ENCODE measurements around the gene SLC6A12. TPM values are rescaled to one million over a fixed set of nuclear protein-coding genes. Genes with fewer than 3 reads are reported as not detected.

The SLC6A12 gene
- total RNA-seq, 4 donors from 2014 or later: 1.2 to 13.5 (median 3.0) TPM

- in situ Hi-C loops (cut with MboI; ENCODE audit: low pct_ligation_motif_present in 1 of 4, low pct_unique_long_range_greater_than_20kb in 1 of 4, low sequenced_read_pairs in 3 of 4): no loop called here
- TF ChIP-seq POLR2A (IDR thresholded peaks at IDR 0.05) (no peak), EP300 (IDR thresholded peaks at IDR 0.05; ENCODE audit: low read depth) (no peak), CTCF (IDR thresholded peaks at IDR 0.05) (no peak), POLR2AphosphoS5 (IDR thresholded peaks at IDR 0.05) (no peak)
- DNase-seq: no peak
- H3K4me3 ChIP-seq: no peak overlapping the region
- H3K4me1 ChIP-seq: peaks cover 0 to 10% (median 3%) of the 10 kb centered on the region in 4 donors
- peaks cover 52% of the 10 kb centered on the region for H3K27me3 ChIP-seq
- H3K36me3 ChIP-seq: no peaks in the 10 kb centered on the region
- 82 to 85% methylated on average over 5 to 8 of the region's 8 CpGs for WGBS, 2 donors (ENCODE audit: low coverage in 1 of 2)
- intact Hi-C loops (cut with DNase I; ENCODE audit: low total_unique reads): no loop called here
- no peaks in the 10 kb centered on the region for H3K9me3 ChIP-seq
- H3K27ac ChIP-seq: no peak overlapping the region
Measured at GRCh38 chr12:201361-201760, 12.6 kb downstream of the SLC6A12 start.

- Histone ChIP-seq H3K9me3 (no peaks in the 10 kb centered on the region), H3K27me3 (peaks cover 30% of the 10 kb centered on the region), H3K4me3 (no peak overlapping the region), H3K4me1 (peaks cover 0 to 5% (median under 1%) of the 10 kb centered on the region in 4 donors), H3K36me3 (no peaks in the 10 kb centered on the region), H3K27ac (no peak overlapping the region)
- DNase-seq: no peak
- WGBS, 2 donors (ENCODE audit: low coverage in 1 of 2): 39 to 51% methylated on average over 5 to 9 of the region's 9 CpGs
- intact Hi-C loops (cut with DNase I; ENCODE audit: low total_unique reads): no loop called here
- no peak for TF ChIP-seq POLR2A (IDR thresholded peaks at IDR 0.05)
- TF ChIP-seq EP300 (IDR thresholded peaks at IDR 0.05; ENCODE audit: low read depth): no peak
- TF ChIP-seq CTCF (IDR thresholded peaks at IDR 0.05): no peak
- no peak for TF ChIP-seq POLR2AphosphoS5 (IDR thresholded peaks at IDR 0.05)
- in situ Hi-C loops (cut with MboI; ENCODE audit: low pct_ligation_motif_present in 1 of 4, low pct_unique_long_range_greater_than_20kb in 1 of 4, low sequenced_read_pairs in 3 of 4): no loop called here
Measured at GRCh38 chr12:198705-199104, 15.3 kb downstream of the SLC6A12 start.

GRCh38 chr12:197911-198695, 15.9 kb downstream of the SLC6A12 start:
- in situ Hi-C loops (cut with MboI; ENCODE audit: low pct_ligation_motif_present in 1 of 4, low pct_unique_long_range_greater_than_20kb in 1 of 4, low sequenced_read_pairs in 3 of 4): no loop called here
- Histone ChIP-seq H3K4me1 (no peaks in the 10 kb centered on the region), H3K36me3 (no peaks in the 10 kb centered on the region), H3K27ac (no peak overlapping the region), H3K27me3 (peaks cover 27% of the 10 kb centered on the region), H3K4me3 (no peak overlapping the region), H3K9me3 (no peaks in the 10 kb centered on the region)
- WGBS, 2 donors (ENCODE audit: low coverage in 1 of 2): 81 to 100% methylated on average over 2 to 11 of the region's 11 CpGs
- TF ChIP-seq CTCF (IDR thresholded peaks at IDR 0.05): no peak
- no peak for TF ChIP-seq POLR2A (IDR thresholded peaks at IDR 0.05)
- TF ChIP-seq POLR2AphosphoS5 (IDR thresholded peaks at IDR 0.05): no peak
- no peak for TF ChIP-seq EP300 (IDR thresholded peaks at IDR 0.05; ENCODE audit: low read depth)
- no peak for DNase-seq
- intact Hi-C loops (cut with DNase I; ENCODE audit: low total_unique reads): no loop called here

GRCh38 chr12:197347-197746, 16.6 kb downstream of the SLC6A12 start:
- Histone ChIP-seq H3K4me3 (no peak overlapping the region), H3K27ac (no peak overlapping the region), H3K4me1 (no peaks in the 10 kb centered on the region), H3K27me3 (peaks cover 20% of the 10 kb centered on the region), H3K36me3 (no peaks in the 10 kb centered on the region), H3K9me3 (no peaks in the 10 kb centered on the region)
- no peak for DNase-seq
- in situ Hi-C loops (cut with MboI; ENCODE audit: low pct_ligation_motif_present in 1 of 4, low pct_unique_long_range_greater_than_20kb in 1 of 4, low sequenced_read_pairs in 3 of 4): no loop called here
- 69 to 76% methylated on average over 3 of the region's 3 CpGs for WGBS, 2 donors (ENCODE audit: low coverage in 1 of 2)
- TF ChIP-seq POLR2A (IDR thresholded peaks at IDR 0.05) (no peak), POLR2AphosphoS5 (IDR thresholded peaks at IDR 0.05) (no peak), CTCF (IDR thresholded peaks at IDR 0.05) (no peak), EP300 (IDR thresholded peaks at IDR 0.05; ENCODE audit: low read depth) (no peak)
- intact Hi-C loops (cut with DNase I; ENCODE audit: low total_unique reads): no loop called here
